Left ventricle myocardium inferior (tissue), 1 donor: ENCODE measurements around the gene PCDHGC5. TPM values are rescaled to one million over a fixed set of nuclear protein-coding genes. Genes with fewer than 3 reads are reported as not detected.

ENCODE experiments used
- DNase-seq: peaks from one replicate; pipeline ENCODE4 v3.0.0-alpha.2; 2020
- H3K27ac ChIP-seq: fragments of 200-600 bp; replicated peaks from 2 replicates; pipeline ENCODE4 v1.8.0; 2021
- H3K27me3 ChIP-seq: fragments of 200-600 bp; 2 replicates; pipeline ENCODE4 v1.8.0; 2021; ENCODE audit warnings: low read depth
- H3K36me3 ChIP-seq: fragments of 200-600 bp; 2 replicates; pipeline ENCODE4 v1.8.0; 2021
- H3K4me1 ChIP-seq: fragments of 200-600 bp; 2 replicates; pipeline ENCODE4 v1.8.0; 2021
- H3K4me3 ChIP-seq: fragments of 200-600 bp; 2 replicates; pipeline ENCODE4 v1.8.0; 2021; ENCODE audit warnings: mild to moderate bottlenecking, moderate library complexity
- H3K9me3 ChIP-seq: fragments of 200-600 bp; replicated peaks from 2 replicates; pipeline ENCODE4 v1.8.0; 2021
- CTCF ChIP-seq: fragments of 200-600 bp; IDR thresholded peaks from 2 replicates; pipeline ENCODE4 v1.8.0; 2021; ENCODE audit warnings: antibody characterized with exemption, mild to moderate bottlenecking, borderline replicate concordance
- intact Hi-C: fragments of 100-400 bp; cut with micrococcal nuclease; formaldehyde crosslinking; loops from one replicate; pipeline ENCODE4 v1.11.0; 2022
- total RNA-seq: library from RNA; stranded (reverse); fragmentation: NEBNext Ultra II Directional; extraction: Animal tissue kit (Norgen Biotek cat#: 25700); gene quantifications from one replicate; pipeline ENCODE4 v1.2.1, GENCODE V29; 2021
- donor health status: DM: no; HTN: yes; CAD: no; lungs with severe emphysema.

Gene PCDHGC5
- total RNA-seq, 1 donor from 2014 or later = 2.9 TPM

DNA sequence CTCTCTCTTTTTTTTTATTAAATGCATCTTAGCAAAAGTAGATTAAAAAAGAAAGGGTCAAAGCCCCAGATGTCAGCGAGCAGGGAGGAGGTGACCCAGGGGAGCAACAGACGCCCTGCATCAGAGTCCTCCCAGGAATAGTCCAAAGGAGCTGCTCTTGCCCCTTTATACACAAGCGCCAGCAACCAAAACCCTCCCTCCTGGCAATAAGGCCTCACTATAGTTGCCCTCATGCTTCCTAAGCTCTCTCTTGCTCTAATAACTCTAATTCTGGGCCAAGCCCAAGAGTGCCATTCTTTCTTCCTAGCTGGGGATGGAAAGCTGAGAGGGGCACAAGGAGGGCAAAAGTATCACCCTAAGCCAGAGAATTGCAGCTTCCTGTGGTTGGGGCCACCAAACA is 26.3 kb downstream of the PCDHGC5 start:
- no peak for TF ChIP-seq CTCF
- peak overlapping the region; percentile 90 for H3K27ac ChIP-seq
- peaks cover 80% of the 10 kb centered on the region for H3K4me1 ChIP-seq
- H3K27me3 ChIP-seq = no peaks in the 10 kb centered on the region
- H3K4me3 ChIP-seq = no peak overlapping the region
- peaks cover 33% of the 10 kb centered on the region for H3K36me3 ChIP-seq
- H3K9me3 ChIP-seq = no peaks in the 10 kb centered on the region
- DNase-seq = no peak
- intact Hi-C loops = no loop called here

DNA sequence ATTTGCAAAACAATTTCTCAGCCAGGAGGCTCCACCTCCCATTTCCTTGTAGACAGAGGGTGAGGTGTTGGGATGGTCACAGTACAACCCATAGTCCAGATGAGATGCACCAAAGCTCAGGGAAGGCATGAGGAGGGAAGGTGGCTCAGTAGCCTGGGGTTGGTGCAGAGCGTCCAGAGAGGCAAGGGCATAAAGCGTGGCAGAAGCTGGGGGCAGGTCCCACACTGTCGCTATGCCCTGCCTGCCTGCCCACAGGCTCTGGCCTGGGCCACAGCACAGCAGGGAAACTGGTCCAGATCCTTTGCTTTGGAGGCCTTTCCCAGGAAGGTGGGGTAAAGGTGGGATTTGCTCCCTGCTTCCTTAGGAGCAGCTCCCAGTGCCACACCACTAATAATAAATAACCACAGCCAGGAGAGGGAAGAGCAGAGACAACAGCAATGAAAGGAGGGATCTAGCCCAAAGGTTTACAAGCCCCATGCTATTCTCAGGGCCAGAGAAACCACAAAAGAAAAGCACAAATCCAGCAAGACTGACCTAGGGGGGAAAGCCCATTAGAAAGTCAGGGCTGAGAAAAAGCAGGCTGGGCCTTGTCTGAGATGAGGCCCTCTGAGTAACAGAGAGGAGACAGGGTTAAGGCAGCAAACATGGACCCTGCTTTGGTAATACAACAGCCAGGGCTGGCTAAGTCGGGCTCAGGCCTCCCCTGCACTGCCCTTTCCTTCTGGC is 27.2 kb downstream of the PCDHGC5 start:
- Histone ChIP-seq H3K27ac (peak overlapping the region; percentile 90), H3K4me1 (peaks cover 87% of the 10 kb centered on the region), H3K36me3 (peaks cover 26% of the 10 kb centered on the region), H3K4me3 (no peak overlapping the region), H3K27me3 (no peaks in the 10 kb centered on the region), H3K9me3 (no peaks in the 10 kb centered on the region)
- TF ChIP-seq CTCF = no peak
- no peak for DNase-seq
- intact Hi-C loops = no loop called here

DNA sequence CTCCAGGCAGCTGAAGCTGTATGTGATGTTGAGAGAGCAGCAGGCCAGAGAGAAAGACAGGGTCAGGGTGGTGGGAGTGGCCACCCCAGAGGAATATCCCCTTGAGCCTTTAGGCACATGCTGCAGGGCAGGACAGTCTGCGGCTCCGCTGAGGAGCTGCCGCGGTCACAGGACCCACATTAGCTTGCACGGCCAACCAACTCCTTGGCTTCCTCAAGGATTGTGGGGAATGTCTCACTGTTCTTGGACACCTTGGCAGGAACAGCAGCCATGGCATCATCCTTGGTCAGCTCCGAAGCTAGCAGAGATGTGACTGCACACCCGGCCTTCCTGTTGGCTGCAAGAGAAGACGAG is 27.8 kb downstream of the PCDHGC5 start:
- no peak overlapping the region for H3K4me3 ChIP-seq
- DNase-seq = no peak
- no peak for TF ChIP-seq CTCF
- peaks cover 20% of the 10 kb centered on the region for H3K36me3 ChIP-seq
- H3K27me3 ChIP-seq = no peaks in the 10 kb centered on the region
- intact Hi-C loops = no loop called here
- peak overlapping the region; percentile 90 for H3K27ac ChIP-seq
- peaks cover 93% of the 10 kb centered on the region for H3K4me1 ChIP-seq
- no peaks in the 10 kb centered on the region for H3K9me3 ChIP-seq

GRCh38 chr5:141517312-141517711 is 28.4 kb downstream of the PCDHGC5 start:
- peaks cover 95% of the 10 kb centered on the region for H3K4me1 ChIP-seq
- H3K4me3 ChIP-seq = no peak overlapping the region
- H3K36me3 ChIP-seq = peaks cover 16% of the 10 kb centered on the region
- DNase-seq = no peak
- peak overlapping the region; percentile 90 for H3K27ac ChIP-seq
- intact Hi-C loops = no loop called here
- H3K27me3 ChIP-seq = no peaks in the 10 kb centered on the region
- H3K9me3 ChIP-seq = no peaks in the 10 kb centered on the region
- TF ChIP-seq CTCF = no peak

DNA sequence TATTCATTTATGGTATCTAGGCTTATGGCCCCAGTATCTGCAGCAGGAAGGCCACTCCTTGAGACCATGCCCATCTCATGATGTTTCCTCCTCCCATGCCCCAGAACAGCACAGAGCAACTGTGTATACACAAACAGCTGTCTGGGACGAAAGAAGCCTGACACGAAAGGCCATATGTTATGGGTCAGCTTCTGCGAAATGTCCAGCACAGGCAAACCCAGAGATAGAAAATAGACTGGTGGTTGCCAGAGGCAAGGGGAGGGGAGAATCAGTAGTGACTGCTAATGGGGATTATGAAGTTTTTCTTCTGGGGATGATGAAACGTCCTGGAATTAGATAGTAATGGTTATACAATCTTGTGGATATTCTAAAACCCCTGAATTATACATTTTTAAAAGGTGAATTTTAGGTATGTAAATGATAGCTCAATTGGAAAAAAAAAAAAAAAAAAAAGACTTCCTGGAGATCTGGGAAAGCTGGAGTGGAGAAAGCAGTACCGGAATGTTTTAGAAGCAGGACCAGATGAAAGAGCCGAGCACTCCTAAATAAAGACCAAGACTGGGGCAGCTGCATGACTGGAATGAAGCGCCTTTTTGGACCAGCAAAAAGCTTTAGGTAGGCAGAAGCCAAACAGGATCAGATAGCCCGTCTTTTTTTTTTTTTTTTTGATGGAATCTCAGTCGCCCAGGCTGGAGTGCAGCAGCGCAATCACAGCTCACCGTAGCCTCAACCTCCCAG is 29.2 kb downstream of the PCDHGC5 start:
- intact Hi-C loops = no loop called here
- no peaks in the 10 kb centered on the region for H3K9me3 ChIP-seq
- TF ChIP-seq CTCF = no peak
- peaks cover 95% of the 10 kb centered on the region for H3K4me1 ChIP-seq
- H3K27ac ChIP-seq = peak overlapping the region; percentile 90
- no peak overlapping the region for H3K4me3 ChIP-seq
- H3K36me3 ChIP-seq = peaks cover 16% of the 10 kb centered on the region
- H3K27me3 ChIP-seq = no peaks in the 10 kb centered on the region
- no peak for DNase-seq
